GM12873 (cell line): ENCODE data around the gene TSG101.

ENCODE experiments used
- TF ChIP-seq, protein P1 (sequence below): IDR thresholded peaks from 2 replicates; pipeline ENCODE4 v1.5.1; 2012; ENCODE audit warnings: low read depth, mild to moderate bottlenecking, moderate library complexity, low read length, control low read depth; ENCODE audit not compliant: insufficient read depth; ENCODE audit errors: missing control alignments

Gene TSG101

DNA sequence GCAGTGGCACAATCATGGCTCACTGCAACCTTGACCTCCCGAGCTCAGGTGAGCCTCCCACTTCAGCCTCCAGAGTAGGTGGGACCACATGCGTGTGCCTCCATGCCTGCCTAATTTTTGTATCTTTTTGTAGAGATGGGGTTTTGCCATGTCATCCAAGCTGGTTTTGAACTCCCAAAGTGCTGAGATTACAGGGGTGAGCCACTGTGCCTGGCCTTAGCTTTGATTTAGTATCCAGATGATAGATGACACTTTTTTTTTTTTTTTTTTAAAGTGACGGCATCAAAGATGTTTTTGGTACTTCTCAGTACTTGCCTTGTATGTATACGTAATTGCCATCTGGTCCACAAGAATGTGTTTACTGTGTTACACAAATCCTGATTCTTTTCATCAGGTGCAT, 47.7 kb downstream of the TSG101 start:
- TF ChIP-seq, protein P1, sequence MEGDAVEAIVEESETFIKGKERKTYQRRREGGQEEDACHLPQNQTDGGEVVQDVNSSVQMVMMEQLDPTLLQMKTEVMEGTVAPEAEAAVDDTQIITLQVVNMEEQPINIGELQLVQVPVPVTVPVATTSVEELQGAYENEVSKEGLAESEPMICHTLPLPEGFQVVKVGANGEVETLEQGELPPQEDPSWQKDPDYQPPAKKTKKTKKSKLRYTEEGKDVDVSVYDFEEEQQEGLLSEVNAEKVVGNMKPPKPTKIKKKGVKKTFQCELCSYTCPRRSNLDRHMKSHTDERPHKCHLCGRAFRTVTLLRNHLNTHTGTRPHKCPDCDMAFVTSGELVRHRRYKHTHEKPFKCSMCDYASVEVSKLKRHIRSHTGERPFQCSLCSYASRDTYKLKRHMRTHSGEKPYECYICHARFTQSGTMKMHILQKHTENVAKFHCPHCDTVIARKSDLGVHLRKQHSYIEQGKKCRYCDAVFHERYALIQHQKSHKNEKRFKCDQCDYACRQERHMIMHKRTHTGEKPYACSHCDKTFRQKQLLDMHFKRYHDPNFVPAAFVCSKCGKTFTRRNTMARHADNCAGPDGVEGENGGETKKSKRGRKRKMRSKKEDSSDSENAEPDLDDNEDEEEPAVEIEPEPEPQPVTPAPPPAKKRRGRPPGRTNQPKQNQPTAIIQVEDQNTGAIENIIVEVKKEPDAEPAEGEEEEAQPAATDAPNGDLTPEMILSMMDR = no peak

DNA sequence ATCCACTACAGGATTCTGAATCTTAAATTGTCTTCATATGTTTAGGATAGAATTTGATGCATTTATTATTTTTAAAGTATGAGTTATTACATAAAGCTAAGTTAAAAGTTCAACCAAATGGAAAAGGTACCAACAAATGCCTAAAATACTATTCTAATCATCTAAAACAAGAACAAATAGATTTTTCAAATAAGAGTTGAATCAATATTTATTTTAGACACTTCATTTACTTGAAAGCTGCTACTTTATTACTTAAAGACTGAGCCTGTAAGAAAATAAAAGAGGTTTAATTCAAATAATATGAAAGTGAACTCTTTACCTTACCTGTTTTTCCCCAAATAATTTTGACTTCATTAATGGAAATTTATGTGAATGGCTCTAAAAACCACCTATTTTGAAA, 54.2 kb downstream of the TSG101 start:
- TF ChIP-seq, protein P1 = no peak

DNA sequence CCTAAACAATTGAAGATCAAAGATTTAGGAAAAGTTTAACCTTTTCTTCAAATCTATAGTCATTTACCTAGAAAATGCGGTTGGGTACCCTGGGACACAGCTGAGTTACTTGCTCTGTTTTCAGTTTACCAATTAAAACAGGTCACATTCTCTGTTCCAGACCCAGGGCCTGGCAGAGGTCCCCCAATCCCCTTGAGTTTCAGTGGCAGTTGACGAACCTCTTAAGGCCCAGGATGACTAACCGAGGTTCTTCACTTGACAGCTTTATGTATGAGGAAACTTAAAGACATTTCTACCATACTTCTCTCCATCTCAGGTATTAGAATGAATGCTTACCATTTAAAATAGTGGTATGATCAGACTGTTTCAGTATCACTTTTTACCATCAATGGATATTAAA, 54.7 kb downstream of the TSG101 start:
- TF ChIP-seq, protein P1 = no peak

DNA sequence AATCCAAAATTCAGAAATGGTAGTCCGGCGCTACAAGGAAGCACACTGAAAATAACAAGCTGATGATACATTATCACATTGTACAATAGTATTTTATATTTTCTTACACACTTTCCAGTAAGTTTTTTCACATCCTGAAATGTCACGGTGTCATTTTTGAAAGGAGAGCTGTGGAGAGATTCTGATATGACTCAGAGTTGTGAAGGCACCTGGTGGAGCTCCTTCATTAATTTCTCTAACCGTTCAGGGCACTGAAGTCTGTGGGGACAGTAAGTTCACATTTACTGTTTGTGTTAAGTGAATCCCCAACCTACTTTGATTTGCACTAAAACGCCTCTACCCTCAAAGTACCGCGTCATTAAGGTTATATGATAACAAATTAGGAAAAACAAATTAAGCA, 57.8 kb downstream of the TSG101 start:
- TF ChIP-seq, protein P1 = no peak

DNA sequence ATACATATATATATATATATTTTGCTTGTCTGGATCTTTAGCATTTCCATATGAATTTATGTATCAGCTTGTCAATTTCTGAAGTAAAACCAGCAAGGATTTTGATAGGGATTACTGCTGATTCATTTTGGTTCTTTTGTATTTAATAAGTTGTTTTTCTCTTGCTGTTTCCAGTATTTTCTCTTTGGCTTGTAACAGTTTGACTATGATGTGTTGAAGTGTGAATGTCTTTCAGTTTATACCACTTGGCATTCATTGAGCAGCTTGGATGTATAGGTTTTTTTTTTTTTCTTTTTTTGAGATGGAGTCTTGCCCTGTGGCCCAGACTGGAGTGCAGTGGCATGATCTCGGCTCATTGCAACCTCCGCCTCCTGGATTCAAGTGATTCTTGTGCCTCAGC, 58.7 kb downstream of the TSG101 start:
- TF ChIP-seq, protein P1 = no peak

DNA sequence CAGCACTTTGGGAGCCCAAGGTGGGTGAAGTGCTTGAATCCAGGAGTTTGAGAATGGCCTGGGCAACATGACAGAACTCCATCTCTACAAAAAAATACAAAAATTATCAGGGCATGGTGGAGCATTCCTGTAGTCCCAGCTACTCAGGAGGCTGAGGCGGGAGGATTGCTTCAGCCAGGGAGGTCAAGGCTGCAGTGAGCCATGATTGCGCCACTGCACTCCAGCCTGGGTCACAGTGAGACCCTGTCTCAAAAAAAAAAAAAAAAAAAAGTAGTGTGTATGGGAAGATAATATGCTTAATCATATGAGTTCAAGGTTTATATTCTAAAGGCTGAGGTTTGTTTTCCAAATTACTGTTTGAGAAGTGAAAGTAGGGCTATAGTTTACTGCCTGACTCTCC, 60.3 kb downstream of the TSG101 start:
- TF ChIP-seq, protein P1 = no peak

DNA sequence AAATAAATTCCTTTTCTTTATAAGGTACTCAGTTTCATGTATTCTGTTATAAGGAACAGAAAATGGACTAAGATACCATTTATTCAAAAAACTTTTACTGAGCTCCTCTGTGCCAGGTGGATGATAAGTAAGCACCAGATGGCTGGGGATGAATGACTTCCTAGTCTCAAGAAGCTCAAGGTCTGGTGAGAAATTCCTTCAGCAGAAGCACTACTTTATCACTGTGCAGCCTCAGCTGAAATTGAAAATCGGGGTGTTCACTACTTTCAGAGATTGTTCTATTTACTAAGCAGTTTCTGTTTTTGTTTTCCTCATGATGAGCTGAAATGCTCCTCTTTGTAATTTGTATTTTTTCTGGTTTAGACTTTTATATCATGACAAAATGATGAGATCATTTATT, 63.3 kb downstream of the TSG101 start:
- TF ChIP-seq, protein P1 = no peak

DNA sequence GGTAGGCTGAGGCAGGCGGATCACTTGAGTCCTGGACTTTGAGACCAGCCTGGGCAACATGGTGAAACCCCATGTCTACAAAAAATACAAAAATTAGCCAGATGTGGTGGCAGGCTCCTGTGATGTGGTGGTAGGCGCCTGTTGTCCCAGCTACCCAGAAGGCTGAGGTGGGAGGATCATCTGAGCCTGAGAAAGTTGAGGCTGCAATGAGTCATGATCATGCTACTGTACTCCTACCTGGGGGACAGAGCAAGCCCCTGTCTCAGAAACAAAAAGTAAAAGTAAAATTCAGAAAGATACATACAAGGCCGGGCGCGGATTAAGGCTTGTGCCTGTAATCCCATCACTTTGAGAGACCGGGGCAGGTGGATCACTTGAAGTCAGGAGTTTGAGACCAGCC, 64.8 kb downstream of the TSG101 start:
- TF ChIP-seq, protein P1 = no peak
